Gastroesophageal sphincter (tissue), 3 donors: Measurements from ENCODE around the gene AMBP.

Source experiments
- CTCF ChIP-seq, 4 experiments: fragments of 200-600 bp in 2 of 4; fragments of 450-650 bp in 2 of 4; sonication (generic) in 1 of 4; IDR thresholded peaks; one replicate each; pipeline ENCODE4 v1.5.1; 2017 to 2019; ENCODE audit warnings: antibody characterized with exemption in 4 of 4, mild to moderate bottlenecking in 2 of 4, moderate library complexity in 2 of 4
- POLR2A ChIP-seq, 2 donors: fragments of 450-650 bp; IDR thresholded peaks; one replicate each; pipeline ENCODE4 v1.6.1; 2017; ENCODE audit warnings: antibody characterized with exemption in 2 of 2, mild to moderate bottlenecking in 2 of 2, moderate library complexity in 1 of 2
- POLR2AphosphoS5 ChIP-seq: sonication (generic); formaldehyde crosslinking; IDR thresholded peaks from one replicate; pipeline ENCODE4 v1.6.1; 2017; ENCODE audit warnings: antibody characterized with exemption

- no peak for TF ChIP-seq POLR2AphosphoS5
- TF ChIP-seq CTCF (IDR thresholded peaks at IDR 0.05): no peak
- no peak for TF ChIP-seq POLR2A (IDR thresholded peaks at IDR 0.05)
Observed at GRCh38 chr9:114105236-114105635, 27.1 kb upstream of the AMBP start.
